A549 treated with Hydrocortisone at 1 μM for 4 hours (cell line): ENCODE data around the gene APOBEC3B. TPM values are rescaled to one million over a fixed set of nuclear protein-coding genes. Genes with fewer than 3 reads are reported as not detected.

ENCODE experiments used
- total RNA-seq: library from RNA; stranded (reverse); fragments of 200-300 nt; extraction: Qiagen RNA extraction; gene quantifications from 5 replicates; pipeline ENCODE4 v1.2.3, GENCODE V29; 2022

Gene APOBEC3B
- 25.2 to 30.3 TPM (median 28.0 TPM) in 5 replicates for total RNA-seq

DNA sequence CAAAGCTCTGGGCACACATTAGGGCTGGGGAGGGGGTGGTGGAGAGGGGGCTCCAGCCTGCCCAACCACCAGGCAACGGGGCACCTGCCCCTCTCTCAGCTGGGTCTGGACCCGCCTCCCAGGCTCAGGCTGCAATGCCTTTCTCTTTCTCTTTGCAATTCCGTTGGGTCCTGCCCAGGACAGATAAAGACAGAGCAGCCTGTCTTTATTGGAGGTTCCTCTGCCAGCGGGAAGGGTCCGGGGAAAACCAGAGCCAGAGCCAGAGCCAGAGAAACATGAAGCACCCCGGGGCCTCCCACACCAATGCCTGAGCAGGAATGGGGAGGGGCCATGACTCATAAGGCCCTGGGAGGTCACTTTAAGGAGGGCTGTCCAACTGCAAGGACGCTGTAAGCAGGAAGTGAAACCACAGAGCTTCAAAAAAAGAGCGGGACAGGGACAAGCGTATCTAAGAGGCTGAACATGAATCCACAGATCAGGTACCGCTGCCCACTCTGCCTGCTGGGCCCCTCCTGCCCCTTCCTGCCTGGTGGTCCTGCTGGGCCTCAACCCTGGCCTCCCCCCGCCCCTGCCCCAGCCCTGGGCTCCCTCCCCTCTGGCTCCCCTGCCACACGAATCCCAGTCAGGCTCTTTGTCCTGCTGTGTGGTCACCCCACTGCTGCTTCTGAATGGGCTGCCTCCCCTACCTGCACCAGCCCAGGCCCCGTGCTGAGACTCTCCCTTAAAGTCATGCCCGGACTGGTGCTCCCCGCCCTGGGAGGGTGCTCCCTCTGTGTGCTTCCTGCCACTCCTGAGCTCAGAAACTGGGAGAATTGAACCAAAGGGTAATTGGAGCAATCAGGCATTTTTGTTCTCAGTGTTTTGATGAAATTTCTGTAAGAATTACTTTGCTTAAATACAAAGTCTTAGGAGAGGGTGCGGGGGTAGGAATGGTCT lies at the start of gene APOBEC3B:
Gene APOBEC3B (plus strand): TSS at position 356 of the 936 bp plus-strand sequence. CDS start 107 bp downstream, at position 463.

GRCh38 chr22:38957046-38957770 lies 24.9 kb upstream of the APOBEC3B start, which contains the start of gene APOBEC3A:
Gene APOBEC3A, plus strand, starts transcription at chr22:38957609. Its CDS starts 83 bp downstream, at chr22:38957692.

GRCh38 chr22:39013942-39014722 lies 32.0 kb downstream of the APOBEC3B start, which contains the start of gene APOBEC3C:
Gene APOBEC3C, plus strand, starts transcription at chr22:39014257. Its CDS starts 106 bp downstream, at chr22:39014363.

DNA sequence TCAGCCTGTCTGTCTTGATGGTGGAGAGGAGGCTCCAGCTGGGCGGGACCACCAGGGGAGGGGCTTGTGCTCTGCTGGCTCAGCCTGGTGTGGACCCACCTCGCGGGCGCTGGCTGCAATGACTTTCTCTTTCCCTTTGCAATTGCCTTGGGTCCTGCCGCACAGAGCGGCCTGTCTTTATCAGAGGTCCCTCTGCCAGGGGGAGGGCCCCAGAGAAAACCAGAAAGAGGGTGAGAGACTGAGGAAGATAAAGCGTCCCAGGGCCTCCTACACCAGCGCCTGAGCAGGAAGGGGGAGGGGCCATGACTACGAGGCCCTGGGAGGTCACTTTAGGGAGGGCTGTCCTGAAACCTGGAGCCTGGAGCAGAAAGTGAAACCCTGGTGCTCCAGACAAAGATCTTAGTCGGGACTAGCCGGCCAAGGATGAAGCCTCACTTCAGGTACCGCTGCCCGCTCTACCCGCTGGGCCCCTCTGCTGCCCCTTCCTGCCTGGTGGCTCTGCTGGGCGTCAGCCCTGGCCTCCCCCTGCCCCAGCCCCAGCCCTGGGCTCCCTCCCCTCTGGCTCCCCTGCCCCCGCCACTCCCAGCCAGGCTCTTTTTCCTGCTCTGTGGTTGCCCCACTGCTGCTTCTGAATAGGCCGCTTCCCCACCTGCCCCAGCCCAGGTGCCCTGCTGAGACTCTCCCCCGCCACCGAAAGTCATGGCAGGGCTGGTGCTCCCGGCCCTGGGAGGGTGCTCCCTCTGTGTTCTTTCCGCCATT lies 58.6 kb downstream of the APOBEC3B start, which contains the start of gene APOBEC3F:
Gene APOBEC3F (plus strand): TSS at position 327 of the 759 bp plus-strand sequence. CDS start 97 bp downstream, at position 424.

Other genes with a start within 250 kb of the APOBEC3B start
- 31.7 to 39.1 TPM (median 37.0 TPM) in 5 replicates for gene SUN2, start 226.3 kb upstream of the APOBEC3B start, total RNA-seq
- gene DNAL4, start 188.2 kb upstream of the APOBEC3B start, total RNA-seq = 9.2 to 11.1 TPM (median 10.0 TPM) in 5 replicates
- 7.9 to 10.8 TPM (median 9.8 TPM) in 5 replicates for gene NPTXR, start 138.3 kb upstream of the APOBEC3B start, total RNA-seq
- gene CBX6, start 110.1 kb upstream of the APOBEC3B start, total RNA-seq = 25.8 to 31.4 TPM (median 27.8 TPM) in 5 replicates
- gene APOBEC3A, start 24.7 kb upstream of the APOBEC3B start, total RNA-seq = not detected in 5 replicates
- gene APOBEC3C, start 31.9 kb downstream of the APOBEC3B start, total RNA-seq = 25.6 to 27.4 TPM (median 26.1 TPM) in 5 replicates
- 0.13 to 0.34 TPM (median 0.14 TPM) in 5 replicates for gene APOBEC3D, start 38.8 kb downstream of the APOBEC3B start, total RNA-seq
- 1.8 to 2.6 TPM (median 1.9 TPM) in 5 replicates for gene APOBEC3F, start 58.5 kb downstream of the APOBEC3B start, total RNA-seq
- gene APOBEC3G, start 94.9 kb downstream of the APOBEC3B start, total RNA-seq = 0.13 TPM in 1 of 5 replicates, not detected in the others
- 0.21 to 0.53 TPM (median 0.25 TPM) in 5 replicates for gene APOBEC3H, start 114.9 kb downstream of the APOBEC3B start, total RNA-seq
- gene CBX7, start 170.3 kb downstream of the APOBEC3B start, total RNA-seq = 1.00 to 1.4 TPM (median 1.1 TPM) in 5 replicates